Epithelial cell of proximal tubule (primary cell): Measurements from ENCODE around the gene RNASE8. TPM values are rescaled to one million over a fixed set of nuclear protein-coding genes. Genes with fewer than 3 reads are reported as not detected.

Experiments used
- DNase-seq: peaks from one replicate; pipeline ENCODE4 v3.0.0-alpha.2; 2011; ENCODE audit warnings: low read depth
- H3K4me3 ChIP-seq: 2 replicates; pipeline ENCODE4 v1.5.1; 2011; ENCODE audit warnings: low read depth, mild to moderate bottlenecking, low read length
- CTCF ChIP-seq: conservative IDR thresholded peaks from 2 replicates; pipeline ENCODE4 v1.5.1; 2012; ENCODE audit warnings: low read depth, mild to moderate bottlenecking, low read length
- total RNA-seq: library from RNA; depleted of rRNA; stranded (reverse); fragments of >200 nt; gene quantifications from 2 replicates; pipeline ENCODE4 v1.2.3, GENCODE V29; 2015

RNASE8 gene
- total RNA-seq, 1 donor from 2014 or later = not detected

DNA sequence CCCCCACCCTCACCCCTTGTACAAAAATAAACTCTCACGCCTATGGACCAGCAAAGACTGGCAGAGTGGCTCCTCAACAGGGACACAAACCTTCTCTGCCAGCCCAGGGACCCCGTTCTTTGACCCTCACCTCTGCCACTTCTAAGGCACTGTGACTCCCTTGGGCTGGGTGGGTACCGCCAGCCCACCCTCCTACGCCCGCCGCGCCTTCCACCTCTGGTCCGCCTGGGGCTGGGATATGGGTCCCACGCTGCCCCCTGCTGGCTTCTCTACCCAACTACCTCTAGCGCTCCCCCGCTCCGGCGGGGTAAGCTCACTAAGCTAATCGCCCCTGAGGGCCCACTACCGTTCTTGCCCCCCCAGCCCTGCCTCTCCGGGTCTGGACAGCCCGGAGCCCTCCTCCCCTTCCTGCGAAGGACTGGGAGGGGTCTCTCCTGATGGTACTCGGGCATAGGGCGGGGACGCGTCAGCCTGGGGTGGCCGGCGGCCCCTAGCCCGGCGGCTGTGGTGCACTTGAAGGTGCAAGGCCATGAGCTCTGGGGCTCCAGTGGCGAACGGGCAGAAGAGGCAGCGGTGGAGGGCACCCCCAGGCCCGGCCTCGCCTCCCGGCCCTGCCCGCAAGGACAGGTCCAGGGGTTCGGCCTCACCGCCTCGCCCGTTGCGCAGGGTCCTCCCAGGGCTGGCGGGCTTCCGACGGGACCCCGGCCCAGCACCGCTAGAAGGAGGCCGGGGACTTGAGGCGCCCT is 32.7 kb downstream of the RNASE8 start:
- peak; percentile 64 for TF ChIP-seq CTCF
- no peak for DNase-seq
- H3K4me3 ChIP-seq = no peak overlapping the region

GRCh38 chr14:21090940-21091663 is 33.5 kb downstream of the RNASE8 start:
- no peak overlapping the region for H3K4me3 ChIP-seq
- DNase-seq = no peak
- TF ChIP-seq CTCF = no peak

DNA sequence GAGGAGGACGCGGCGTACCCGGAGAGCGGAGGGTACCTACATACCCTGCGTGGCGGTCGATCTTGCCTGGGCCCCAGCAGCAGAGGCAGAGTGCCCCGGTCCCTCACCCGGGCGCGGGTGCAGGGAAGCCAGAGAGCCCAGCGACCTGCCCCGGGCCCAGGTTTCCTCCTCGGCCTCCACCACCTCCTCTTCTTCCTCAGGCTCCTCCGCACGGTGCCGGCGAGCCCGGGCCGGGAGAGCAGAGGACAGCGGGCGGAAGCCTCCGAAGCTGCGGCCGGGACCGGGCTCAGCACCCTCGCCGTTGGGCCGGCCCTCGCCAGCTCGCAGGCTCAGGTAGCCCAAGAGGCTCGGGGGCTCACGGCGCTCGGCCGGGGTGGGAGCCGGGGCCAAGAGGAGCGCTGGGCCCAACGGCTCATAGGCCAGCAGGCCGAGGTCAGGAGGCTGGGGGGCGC is 34.2 kb downstream of the RNASE8 start:
- TF ChIP-seq CTCF = no peak
- DNase-seq = no peak
- H3K4me3 ChIP-seq = no peak overlapping the region

- peak; percentile 99 for TF ChIP-seq CTCF
- H3K4me3 ChIP-seq = no peak overlapping the region
- no peak for DNase-seq
These were observed 34.8 kb downstream of the RNASE8 start for GRCh38 chr14:21092273-21093011.

GRCh38 chr14:21093018-21093417 is 35.4 kb downstream of the RNASE8 start:
- no peak for DNase-seq
- TF ChIP-seq CTCF = no peak
- no peak overlapping the region for H3K4me3 ChIP-seq

GRCh38 chr14:21093769-21094681 is 36.4 kb downstream of the RNASE8 start:
- H3K4me3 ChIP-seq = no peak overlapping the region
- TF ChIP-seq CTCF = peak; percentile 52
- DNase-seq = no peak
